ENCODE results near the gene ZNRF2. TPM values are rescaled to one million over a fixed set of nuclear protein-coding genes. Genes with fewer than 3 reads are reported as not detected.
A peak's percentile ranks its signal among the peaks of the same experiment; 100 is the strongest.
"Not testable (repeated sequence)": the region's sequence is repeated elsewhere in the genome, so short reads cannot be mapped to it uniquely, and the experiment has no call there.

The ZNRF2 gene
- total RNA-seq, 2 donors from 2014 or later, result 50.3 TPM

- intact Hi-C loops (cut with DNase I, micrococcal nuclease), result no loop called here
- ATAC-seq, result no peak
- DNase-seq, result no peak
Observed at GRCh38 chr7:30281263-30281662, 3.1 kb upstream of the ZNRF2 start.

GRCh38 chr7:30281791-30282190 lies 2.6 kb upstream of the ZNRF2 start:
- intact Hi-C loops (cut with DNase I, micrococcal nuclease), result no loop called here
- DNase-seq (peak; percentile 63 to 86), ATAC-seq (peak; percentile 48)

DNA sequence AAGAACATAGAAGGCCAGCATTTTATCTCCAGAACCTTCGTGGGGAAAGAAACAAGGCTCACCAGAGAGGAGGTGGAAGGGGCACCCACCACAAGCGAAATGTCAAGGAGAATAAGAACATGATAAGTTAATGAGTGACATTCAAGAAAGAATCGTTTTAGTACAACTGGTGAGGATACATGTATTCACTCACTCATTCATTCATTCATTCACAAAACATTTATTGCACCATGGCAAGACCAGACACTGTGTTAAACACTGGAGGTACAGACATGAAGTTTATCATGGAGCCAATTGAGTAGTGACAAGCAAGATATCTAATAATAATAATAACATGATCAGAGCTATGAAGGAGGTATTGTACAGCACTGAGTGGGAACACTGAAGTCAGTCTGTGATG lies 1.7 kb upstream of the ZNRF2 start:
- no peak for ATAC-seq
- intact Hi-C loops (cut with DNase I, micrococcal nuclease), result no loop called here
- no peak for DNase-seq

- intact Hi-C loops (cut with DNase I, micrococcal nuclease), result no loop called here
- DNase-seq (peak in 1 of 2 donors; percentile 54), ATAC-seq (peak; percentile 17)
Observed at GRCh38 chr7:30285067-30285535, 704 bp downstream of the ZNRF2 start.

DNA sequence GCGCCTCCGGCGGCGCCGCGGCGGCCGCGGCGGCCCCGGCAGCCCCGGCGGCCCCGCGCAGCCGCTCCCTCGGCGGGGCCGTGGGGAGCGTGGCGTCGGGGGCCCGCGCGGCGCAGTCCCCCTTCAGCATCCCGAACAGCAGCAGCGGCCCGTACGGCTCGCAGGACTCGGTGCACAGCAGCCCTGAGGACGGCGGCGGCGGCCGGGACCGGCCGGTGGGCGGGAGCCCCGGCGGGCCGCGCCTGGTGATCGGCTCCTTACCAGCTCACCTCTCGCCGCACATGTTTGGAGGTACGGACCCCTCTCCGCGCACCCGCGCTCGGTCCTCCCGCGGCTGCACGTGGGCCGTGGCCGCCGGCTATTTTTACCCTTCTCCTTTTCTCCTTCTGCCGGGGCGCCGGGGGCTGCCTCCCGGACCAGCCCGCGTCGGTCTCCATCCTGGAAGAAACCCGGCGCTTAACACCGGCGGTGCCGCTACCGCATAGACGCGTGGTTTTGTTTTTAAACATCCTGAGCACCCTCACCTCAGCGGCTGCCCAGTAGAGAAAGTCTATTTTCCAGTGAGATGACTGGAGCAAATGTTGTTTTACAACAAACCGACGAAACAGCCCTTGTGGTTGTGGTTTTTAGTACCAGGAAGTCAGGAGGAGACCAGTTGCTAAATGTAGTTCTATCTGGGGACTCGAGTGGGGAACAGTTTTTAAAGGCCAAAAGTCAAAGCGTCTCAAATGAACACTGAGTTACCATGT lies 1.3 kb downstream of the ZNRF2 start:
- ATAC-seq (no peak), DNase-seq (peak in 1 of 2 donors; percentile 60)
- intact Hi-C loops (cut with DNase I, micrococcal nuclease), result no loop called here

GRCh38 chr7:30286749-30287148 lies 2.4 kb downstream of the ZNRF2 start:
- DNase-seq, result no peak
- ATAC-seq, result no peak
- intact Hi-C loops (cut with DNase I, micrococcal nuclease), result no loop called here

DNA sequence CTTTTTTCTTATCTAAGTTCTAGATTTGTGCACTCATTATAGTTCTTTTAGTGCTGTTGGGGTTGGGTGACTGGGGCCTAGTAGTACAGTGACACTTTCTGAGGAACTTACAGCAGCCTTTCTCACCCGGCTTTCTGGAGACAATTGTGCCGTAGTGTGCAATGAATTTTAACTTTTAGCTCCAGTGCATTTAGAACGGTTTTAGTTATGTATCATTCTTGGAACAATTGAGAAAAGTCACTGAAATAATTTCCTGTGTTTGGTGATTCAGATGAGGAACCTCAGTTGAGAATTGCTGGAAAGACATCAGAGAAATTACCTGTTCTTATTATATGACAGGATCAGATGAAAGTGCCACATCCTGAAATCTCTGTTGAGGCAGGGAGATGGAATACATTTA lies 3.2 kb downstream of the ZNRF2 start:
- DNase-seq; ATAC-seq; intact Hi-C loops (cut with DNase I, micrococcal nuclease): not testable (repeated sequence)

DNA sequence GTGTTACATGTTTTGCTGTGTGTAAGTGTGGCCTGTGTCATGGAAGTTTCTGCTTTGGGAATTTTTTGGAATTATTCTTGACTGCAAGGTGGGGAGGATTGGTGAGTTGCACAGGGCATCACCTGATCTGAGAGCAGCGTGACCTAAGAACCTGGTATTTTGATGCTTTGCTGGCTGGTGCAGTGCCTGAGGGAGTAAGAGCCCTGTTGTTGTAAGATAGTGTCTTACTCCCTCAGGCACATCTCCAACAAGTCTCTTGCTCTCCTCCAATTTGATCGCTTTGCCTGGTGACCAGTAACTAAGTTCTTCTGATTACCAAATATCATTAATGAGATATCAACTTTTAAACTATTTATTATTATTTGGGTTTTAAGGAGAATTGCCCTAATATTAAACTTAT lies 5.2 kb downstream of the ZNRF2 start:
- ATAC-seq; DNase-seq; intact Hi-C loops (cut with DNase I, micrococcal nuclease): not testable (repeated sequence)

DNA sequence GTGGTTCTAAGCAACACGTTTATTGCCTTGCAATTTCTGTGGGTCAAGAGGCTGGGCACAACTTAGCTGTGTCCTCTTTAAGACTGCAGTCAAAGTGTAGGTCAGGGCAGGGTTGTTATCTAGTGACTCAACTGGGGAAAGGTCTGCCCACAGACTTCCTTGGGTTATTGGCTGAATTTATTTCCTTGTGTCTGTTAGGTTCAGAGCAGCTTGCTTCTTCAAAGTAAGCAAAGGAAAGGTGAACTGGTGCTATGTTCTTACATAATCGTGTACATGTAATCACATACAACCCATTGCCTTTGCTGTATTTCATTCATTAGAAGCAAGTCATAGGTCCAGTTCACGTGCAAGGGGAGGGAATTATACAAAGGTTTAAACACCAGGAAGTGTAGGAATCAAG lies 5.9 kb downstream of the ZNRF2 start:
- intact Hi-C loops (cut with DNase I, micrococcal nuclease), result not testable (repeated sequence)
- peak in 1 of 2 donors; percentile 64 for DNase-seq
- ATAC-seq, result peak; percentile 84

- intact Hi-C loops (cut with DNase I, micrococcal nuclease); DNase-seq; ATAC-seq: not testable (repeated sequence)
Observed at GRCh38 chr7:30292416-30293038, 8.1 kb downstream of the ZNRF2 start.

DNA sequence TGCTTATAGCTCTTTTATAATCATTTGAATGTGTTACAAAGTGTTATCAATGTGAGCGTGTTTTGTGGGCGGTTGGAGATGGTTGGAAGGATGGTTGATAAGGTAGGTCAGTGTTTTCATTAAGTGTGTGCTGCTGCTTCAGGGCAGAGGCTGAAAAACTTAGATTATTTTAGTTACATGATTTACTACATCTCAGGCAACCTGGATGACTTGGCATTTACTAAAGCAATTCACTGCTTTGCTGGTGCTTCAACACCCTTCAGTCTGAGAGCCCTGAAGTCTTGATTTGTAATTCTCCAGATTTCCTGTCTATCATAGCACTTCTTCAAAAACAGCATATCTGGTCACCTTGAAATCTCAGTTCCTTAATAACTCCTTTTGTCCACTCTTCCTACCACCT lies 11.9 kb downstream of the ZNRF2 start:
- ATAC-seq, result peak; percentile 25
- DNase-seq; intact Hi-C loops (cut with DNase I, micrococcal nuclease): not testable (repeated sequence)

DNA sequence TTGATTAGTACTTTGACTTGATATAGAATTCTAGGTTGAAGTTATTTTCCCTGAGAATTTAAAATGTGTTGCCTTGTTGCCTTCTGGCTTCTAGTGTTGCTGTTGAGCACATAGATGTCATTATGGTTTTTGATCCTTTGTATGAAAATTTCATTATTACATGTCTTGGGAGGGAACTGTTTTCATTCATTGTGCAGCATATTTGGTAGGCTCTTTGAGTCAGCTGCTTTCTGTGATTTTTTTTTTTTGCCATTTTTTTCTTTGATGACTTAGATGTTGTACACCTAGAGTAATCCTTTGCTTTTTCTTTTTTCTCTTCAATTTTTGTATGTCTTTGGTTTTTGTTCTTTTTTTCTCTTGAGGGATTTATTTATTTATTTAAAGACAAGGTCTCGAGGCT lies 13.1 kb downstream of the ZNRF2 start:
- intact Hi-C loops (cut with DNase I, micrococcal nuclease); ATAC-seq; DNase-seq: not testable (repeated sequence)

DNA sequence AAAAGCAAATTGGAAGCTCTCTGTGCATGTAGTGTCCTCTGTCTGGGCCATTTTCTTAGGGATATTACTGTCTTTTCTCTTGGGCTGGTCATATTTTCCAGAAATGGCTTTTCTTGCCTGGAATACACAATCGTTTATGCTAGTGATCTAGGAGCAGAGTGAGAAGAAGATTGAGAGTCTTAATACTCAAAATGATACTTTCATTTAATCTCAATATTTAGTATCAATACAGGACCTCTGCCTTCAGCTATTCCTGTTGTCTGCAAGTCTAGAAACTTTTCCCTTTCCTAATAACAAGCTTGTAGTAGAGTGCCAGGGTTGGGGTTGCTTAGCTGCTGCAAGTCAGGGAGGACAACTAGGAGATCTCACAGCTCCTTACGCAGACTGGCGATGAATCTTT lies 14.0 kb downstream of the ZNRF2 start:
- intact Hi-C loops (cut with DNase I, micrococcal nuclease); DNase-seq; ATAC-seq: not testable (repeated sequence)

- no peak for DNase-seq
- intact Hi-C loops (cut with DNase I, micrococcal nuclease), result no loop called here
- ATAC-seq, result no peak
Observed at GRCh38 chr7:30301751-30302150, 17.4 kb downstream of the ZNRF2 start.

DNA sequence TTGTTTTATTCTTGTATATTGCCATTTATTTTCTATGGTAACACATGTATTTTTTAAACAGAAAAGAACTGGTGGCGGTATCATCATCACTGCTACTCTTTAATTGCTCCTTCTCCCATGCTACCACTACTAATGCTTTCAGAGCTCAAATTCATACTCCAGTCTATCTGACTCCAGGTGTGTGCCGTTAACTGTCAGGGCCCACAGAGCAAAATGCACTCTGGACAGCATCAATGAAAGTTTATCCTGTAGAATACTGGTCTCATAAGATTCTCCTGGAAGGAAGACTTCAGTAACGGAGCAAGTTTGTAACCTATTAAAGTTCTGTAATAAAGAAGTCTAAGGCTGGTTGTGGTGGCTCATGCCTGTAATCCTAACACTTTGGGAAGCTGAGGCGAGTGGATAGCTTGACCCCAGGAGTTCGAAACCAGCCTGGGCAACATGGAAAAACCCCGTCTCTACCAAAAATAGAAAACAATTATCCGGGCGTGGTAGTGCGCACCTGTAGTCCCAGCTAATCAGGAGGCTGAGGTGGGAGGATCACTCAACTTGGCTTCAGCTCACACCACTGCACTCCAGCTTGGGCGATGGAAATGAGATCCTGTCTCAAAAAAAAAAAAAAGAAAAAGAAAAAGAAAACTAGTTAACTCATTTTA lies 18.4 kb downstream of the ZNRF2 start:
- intact Hi-C loops (cut with DNase I, micrococcal nuclease), result no loop called here
- no peak for ATAC-seq
- DNase-seq, result no peak

DNA sequence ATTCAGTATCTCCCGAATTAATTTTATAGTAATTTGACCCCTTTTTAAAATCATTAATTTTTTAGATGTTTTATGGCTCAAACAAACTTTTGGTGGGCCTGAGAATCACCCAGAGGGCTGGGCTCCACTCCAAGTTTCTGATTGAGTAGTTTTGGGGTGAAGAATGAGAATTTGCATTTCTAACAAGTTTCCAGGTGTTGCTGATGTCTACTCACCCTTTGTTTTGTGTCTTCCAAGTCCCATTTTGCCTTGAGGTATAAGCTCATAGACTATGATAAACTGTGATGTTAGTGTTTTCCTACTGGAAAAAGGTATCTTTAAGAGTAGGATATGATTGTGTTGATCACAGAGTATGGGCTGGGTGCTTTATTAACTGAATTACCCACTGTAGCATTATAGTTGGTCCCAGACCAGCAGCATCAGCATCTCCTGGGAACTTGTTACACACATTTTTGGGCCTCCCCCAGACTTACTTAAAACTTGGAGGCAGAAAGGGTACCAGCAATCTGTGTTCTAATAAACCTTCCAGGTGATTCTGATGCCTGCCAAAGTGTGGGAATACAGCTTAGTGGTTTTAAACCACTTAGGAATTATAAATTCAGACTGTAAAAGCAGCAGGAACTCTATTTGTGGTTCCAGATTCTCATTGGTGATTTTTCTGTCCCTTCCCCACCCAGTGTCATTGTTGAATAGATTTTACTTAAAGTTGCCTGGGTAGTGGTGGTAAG lies 19.1 kb downstream of the ZNRF2 start:
- intact Hi-C loops (cut with DNase I, micrococcal nuclease), result no loop called here
- no peak for DNase-seq
- peak; percentile 6 for ATAC-seq

- DNase-seq (no peak), ATAC-seq (peak; percentile 95)
- intact Hi-C loops (cut with DNase I, micrococcal nuclease), result no loop called here
Observed at GRCh38 chr7:30304177-30304884, 19.9 kb downstream of the ZNRF2 start.

GRCh38 chr7:30306976-30307375 lies 22.6 kb downstream of the ZNRF2 start:
- ATAC-seq (no peak), DNase-seq (no peak)

DNA sequence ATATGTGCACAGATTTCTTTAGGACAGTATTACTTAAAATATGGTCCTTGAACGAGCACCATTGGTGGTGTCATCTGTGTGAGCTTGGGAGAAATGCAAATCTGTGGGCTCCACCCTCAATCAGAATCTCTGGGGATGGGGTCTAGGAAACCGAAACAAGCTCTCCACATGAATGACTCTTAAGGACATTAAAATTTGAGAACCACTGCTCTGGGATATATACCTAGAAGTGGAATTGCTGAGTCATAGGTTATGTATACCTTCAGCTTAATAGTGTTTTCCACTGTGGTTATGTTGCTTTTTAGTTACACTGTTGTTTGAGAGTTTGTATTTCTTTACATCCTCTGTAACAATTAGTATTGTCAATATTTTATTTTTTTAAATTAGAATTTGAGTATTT lies 24.0 kb downstream of the ZNRF2 start:
- ATAC-seq (no peak), DNase-seq (no peak)
- intact Hi-C loops (cut with DNase I, micrococcal nuclease), result no loop called here

More at GRCh38 chr7:30306976-30307375, 22.6 kb downstream of the ZNRF2 start:
- intact Hi-C loops (cut with DNase I, micrococcal nuclease), result no loop called here
